Vagina (tissue), 2 donors: ENCODE measurements around the gene FMN2. TPM values are rescaled to one million over a fixed set of nuclear protein-coding genes. Genes with fewer than 3 reads are reported as not detected.

Source experiments
- DNase-seq, 2 donors: peaks; one replicate each; pipeline ENCODE4 v3.0.0-alpha.2; 2017; ENCODE audit errors: extremely low spot score in 2 of 2
- H3K27ac ChIP-seq: fragments of 200-600 bp; sonication (generic); one replicate; pipeline ENCODE4 v1.5.1; 2019
- H3K27me3 ChIP-seq: fragments of 200-600 bp; sonication (generic); one replicate; pipeline ENCODE4 v1.5.1; 2019
- H3K36me3 ChIP-seq, 2 donors: fragments of 200-600 bp; sonication (generic); one replicate each; pipeline ENCODE4 v1.5.1; 2017 to 2019
- H3K4me1 ChIP-seq: fragments of 200-600 bp; sonication (generic); one replicate; pipeline ENCODE4 v1.5.1; 2019
- H3K4me3 ChIP-seq, 2 donors: fragments of 200-600 bp; sonication (generic); 1 replicate in 1 of 2; 2 replicates in 1 of 2; pipeline ENCODE4 v1.5.1; 2016 to 2019
- H3K9me3 ChIP-seq: fragments of 200-600 bp; sonication (generic); one replicate; pipeline ENCODE4 v1.5.1; 2019
- POLR2A ChIP-seq, 2 donors: fragments of 450-650 bp; IDR thresholded peaks; one replicate each; pipeline ENCODE4 v1.6.1; 2017; ENCODE audit warnings: antibody characterized with exemption in 2 of 2, mild to moderate bottlenecking in 2 of 2, moderate library complexity in 2 of 2
- POLR2AphosphoS5 ChIP-seq, 2 donors: sonication (generic); formaldehyde crosslinking; IDR thresholded peaks; one replicate each; pipeline ENCODE4 v1.9.0; 2017; ENCODE audit warnings: antibody characterized with exemption in 2 of 2, mild to moderate bottlenecking in 2 of 2, low read depth in 1 of 2; ENCODE audit not compliant: insufficient read depth in 1 of 2
- intact Hi-C: fragments of 100-400 bp; cut with DNase I; formaldehyde crosslinking; loops from one replicate; pipeline ENCODE4 v1.15.1; 2023
- total RNA-seq: library from RNA; depleted of rRNA; stranded (reverse); fragments of >200 nt; gene quantifications from one replicate; pipeline ENCODE4 v1.2.3, GENCODE V29; 2016
- TF ChIP-seq, protein P1 (sequence below), 3 experiments: fragments of 450-650 bp in 2 of 3; fragments of 200-600 bp in 1 of 3; sonication (generic) in 1 of 3; IDR thresholded peaks; one replicate each; pipeline ENCODE4 v1.5.1; 2017 to 2019; ENCODE audit warnings: antibody characterized with exemption in 3 of 3, mild to moderate bottlenecking in 2 of 3, moderate library complexity in 2 of 3

Gene FMN2
- total RNA-seq, 1 donor from 2014 or later = not detected

DNA sequence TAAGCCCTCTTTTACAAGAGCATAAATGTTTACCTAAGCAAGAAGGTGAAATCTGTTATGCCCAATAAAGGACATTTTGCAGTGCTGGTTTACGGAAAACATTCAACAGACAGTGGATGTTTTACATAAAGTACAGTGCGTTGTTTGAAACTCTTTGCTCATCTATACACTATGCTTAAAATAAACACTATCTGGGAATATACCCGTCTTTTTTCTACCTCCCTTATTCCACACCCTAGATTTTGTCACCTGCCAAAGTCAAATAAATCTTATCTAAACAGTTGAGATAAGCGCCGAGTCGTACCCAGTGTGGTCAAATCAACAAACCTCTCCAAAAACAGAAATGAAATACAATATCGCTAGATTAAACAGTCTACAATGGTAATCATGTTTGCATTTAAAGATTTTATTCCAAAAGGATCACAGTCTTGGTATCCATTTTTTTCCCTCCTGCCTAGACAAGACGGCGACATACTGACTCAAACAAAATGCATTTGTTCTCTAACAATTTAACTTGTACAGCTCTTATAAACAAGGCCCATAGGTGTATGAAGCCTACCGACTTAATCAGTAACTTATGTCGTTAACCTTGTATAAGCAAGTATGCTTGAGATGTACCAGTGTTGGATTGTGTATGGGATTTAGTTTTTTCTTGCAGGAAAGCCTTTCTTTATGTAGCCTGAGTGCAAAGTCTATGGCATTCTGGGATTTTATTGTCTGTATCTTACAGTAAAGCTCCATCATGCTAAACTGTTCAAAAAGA is 189.1 kb downstream of the FMN2 start:
- H3K9me3 ChIP-seq = no peaks in the 10 kb centered on the region
- no peak overlapping the region for H3K27ac ChIP-seq

DNA sequence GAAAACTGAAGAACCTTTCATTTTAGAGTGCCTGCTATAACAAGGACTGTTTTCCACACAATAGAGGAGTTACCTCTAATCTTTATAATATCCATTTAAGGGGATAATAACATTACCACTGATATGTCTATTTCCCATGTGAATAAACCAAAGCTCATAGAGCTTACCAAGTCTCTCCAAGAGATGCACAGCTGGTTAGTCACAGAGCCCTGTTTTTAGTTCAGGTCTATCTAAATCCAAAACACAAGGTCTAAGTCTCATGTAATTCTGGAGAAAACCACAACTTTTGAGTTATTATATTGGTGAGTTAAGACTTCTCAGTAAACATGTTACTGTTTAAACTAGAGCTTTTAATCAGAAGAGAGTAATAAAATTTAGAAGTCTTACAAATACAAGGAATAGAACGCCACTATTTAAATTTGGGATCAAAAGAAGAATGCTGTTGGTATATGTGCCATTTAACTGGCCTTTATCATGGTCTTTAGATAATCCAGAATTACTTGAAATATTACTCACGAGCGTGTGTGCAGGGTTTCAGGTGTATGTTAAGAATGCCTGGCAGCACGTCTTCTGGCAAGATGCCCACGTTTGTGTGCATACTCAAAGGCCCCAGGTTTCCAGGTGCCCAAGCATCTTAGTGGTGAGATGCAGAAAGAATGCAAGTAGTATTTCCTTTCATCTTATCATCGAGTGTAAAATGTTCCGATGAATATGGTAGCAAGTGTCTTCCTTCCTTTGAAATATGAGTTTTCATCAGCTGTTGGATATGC is 190.6 kb downstream of the FMN2 start:
- no peaks in the 10 kb centered on the region for H3K4me1 ChIP-seq
- no peak overlapping the region for H3K27ac ChIP-seq
- H3K27me3 ChIP-seq = no peaks in the 10 kb centered on the region
- DNase-seq = no peak
- intact Hi-C loops = no loop called here
- H3K4me3 ChIP-seq = no peak overlapping the region
- H3K9me3 ChIP-seq = no peaks in the 10 kb centered on the region
- no peak for TF ChIP-seq POLR2A (IDR thresholded peaks at IDR 0.05)
- TF ChIP-seq, protein P1, sequence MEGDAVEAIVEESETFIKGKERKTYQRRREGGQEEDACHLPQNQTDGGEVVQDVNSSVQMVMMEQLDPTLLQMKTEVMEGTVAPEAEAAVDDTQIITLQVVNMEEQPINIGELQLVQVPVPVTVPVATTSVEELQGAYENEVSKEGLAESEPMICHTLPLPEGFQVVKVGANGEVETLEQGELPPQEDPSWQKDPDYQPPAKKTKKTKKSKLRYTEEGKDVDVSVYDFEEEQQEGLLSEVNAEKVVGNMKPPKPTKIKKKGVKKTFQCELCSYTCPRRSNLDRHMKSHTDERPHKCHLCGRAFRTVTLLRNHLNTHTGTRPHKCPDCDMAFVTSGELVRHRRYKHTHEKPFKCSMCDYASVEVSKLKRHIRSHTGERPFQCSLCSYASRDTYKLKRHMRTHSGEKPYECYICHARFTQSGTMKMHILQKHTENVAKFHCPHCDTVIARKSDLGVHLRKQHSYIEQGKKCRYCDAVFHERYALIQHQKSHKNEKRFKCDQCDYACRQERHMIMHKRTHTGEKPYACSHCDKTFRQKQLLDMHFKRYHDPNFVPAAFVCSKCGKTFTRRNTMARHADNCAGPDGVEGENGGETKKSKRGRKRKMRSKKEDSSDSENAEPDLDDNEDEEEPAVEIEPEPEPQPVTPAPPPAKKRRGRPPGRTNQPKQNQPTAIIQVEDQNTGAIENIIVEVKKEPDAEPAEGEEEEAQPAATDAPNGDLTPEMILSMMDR (IDR thresholded peaks at IDR 0.05) = no peak
- H3K36me3 ChIP-seq = no peaks in the 10 kb centered on the region

More for the DNA sequence above, 189.1 kb downstream of the FMN2 start:
- TF ChIP-seq POLR2AphosphoS5 (IDR thresholded peaks at IDR 0.05; ENCODE audit: insufficient read depth in 1 of 2, low read depth in 1 of 2) (no peak), POLR2A (IDR thresholded peaks at IDR 0.05) (no peak)
- TF ChIP-seq, protein P1 (IDR thresholded peaks at IDR 0.05) = no peak
- no peak for DNase-seq
- H3K36me3 ChIP-seq = no peaks in the 10 kb centered on the region
- H3K4me3 ChIP-seq = no peak overlapping the region
- intact Hi-C loops = no loop called here
- no peaks in the 10 kb centered on the region for H3K27me3 ChIP-seq
- no peaks in the 10 kb centered on the region for H3K4me1 ChIP-seq

DNA sequence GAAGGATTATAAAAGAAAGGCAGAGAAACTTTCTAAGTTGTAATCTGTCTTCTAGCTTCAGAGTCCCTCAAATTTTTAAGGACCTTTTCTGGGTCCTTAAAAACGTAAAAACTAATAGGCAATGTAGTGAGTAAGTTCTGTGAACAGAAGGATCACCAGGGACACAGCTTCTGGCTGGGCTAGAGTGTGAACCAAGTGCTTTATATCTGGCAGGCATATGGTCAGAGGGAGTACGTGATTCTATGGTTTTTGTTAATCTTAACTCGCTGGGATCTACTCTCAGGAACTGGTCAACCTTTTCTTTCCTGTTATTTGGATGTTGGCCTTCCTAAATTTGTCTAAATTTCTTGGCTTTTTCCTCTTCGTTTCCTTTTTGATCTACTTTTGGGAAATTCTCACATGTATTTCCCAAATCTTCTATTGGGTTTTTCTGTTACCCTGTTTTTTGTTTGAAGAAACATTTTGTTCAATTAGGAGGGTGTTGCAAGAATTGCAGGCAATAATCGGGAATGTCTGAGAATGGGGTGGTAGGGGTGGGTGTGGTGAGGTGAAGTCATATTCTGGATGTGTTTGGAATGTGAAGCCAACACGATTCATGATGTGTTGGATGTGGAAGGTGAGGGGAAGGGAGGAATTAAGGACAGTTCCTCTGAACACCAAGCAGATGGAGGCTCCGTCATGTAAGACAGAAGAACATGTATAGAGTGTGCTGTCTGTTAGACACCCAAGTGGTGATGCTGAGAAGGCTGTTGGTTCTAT is 193.2 kb downstream of the FMN2 start:
- Histone ChIP-seq H3K27me3 (no peaks in the 10 kb centered on the region), H3K9me3 (no peaks in the 10 kb centered on the region), H3K4me1 (no peaks in the 10 kb centered on the region), H3K4me3 (no peak overlapping the region), H3K27ac (no peak overlapping the region), H3K36me3 (no peaks in the 10 kb centered on the region)
- no peak for TF ChIP-seq POLR2A (IDR thresholded peaks at IDR 0.05)
- TF ChIP-seq, protein P1 (IDR thresholded peaks at IDR 0.05) = no peak
- no peak for TF ChIP-seq POLR2AphosphoS5 (IDR thresholded peaks at IDR 0.05; ENCODE audit: insufficient read depth in 1 of 2, low read depth in 1 of 2)
- intact Hi-C loops = no loop called here
- DNase-seq = no peak

DNA sequence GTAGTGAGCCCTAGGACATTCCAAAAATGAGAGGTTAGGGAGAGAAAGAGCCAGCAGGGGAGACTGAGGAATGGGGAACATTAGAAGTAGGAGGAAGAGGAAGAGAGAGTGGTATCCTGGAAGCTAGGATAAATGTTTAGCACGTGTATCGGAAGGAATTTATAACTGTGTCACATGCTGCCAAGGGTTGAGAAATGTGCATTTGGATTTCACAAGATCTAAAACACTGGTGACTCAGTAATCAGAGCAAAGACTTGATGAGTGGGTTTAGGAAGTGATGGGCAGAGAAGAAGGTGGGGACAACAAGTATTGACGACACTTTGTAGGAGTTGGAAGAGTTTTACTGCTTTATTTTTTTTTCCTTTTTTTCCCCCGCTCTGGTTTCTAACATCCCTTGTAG is 193.9 kb downstream of the FMN2 start:
- no peak overlapping the region for H3K4me3 ChIP-seq
- no peak overlapping the region for H3K27ac ChIP-seq
- TF ChIP-seq, protein P1 (IDR thresholded peaks at IDR 0.05) = no peak
- TF ChIP-seq POLR2AphosphoS5 (IDR thresholded peaks at IDR 0.05; ENCODE audit: insufficient read depth in 1 of 2, low read depth in 1 of 2) (no peak), POLR2A (IDR thresholded peaks at IDR 0.05) (no peak)
- no peaks in the 10 kb centered on the region for H3K9me3 ChIP-seq
- intact Hi-C loops = no loop called here
- H3K4me1 ChIP-seq = no peaks in the 10 kb centered on the region
- no peaks in the 10 kb centered on the region for H3K36me3 ChIP-seq
- DNase-seq = no peak
- no peaks in the 10 kb centered on the region for H3K27me3 ChIP-seq
